8988T (cell line): ENCODE data around the gene GALNT8.
"Not testable (repeated sequence)": the region's sequence is repeated elsewhere in the genome, so short reads cannot be mapped to it uniquely, and the experiment has no call there.

Source experiments
- DNase-seq: peaks from one replicate; pipeline ENCODE4 v3.0.0; 2011

GALNT8 gene

DNA sequence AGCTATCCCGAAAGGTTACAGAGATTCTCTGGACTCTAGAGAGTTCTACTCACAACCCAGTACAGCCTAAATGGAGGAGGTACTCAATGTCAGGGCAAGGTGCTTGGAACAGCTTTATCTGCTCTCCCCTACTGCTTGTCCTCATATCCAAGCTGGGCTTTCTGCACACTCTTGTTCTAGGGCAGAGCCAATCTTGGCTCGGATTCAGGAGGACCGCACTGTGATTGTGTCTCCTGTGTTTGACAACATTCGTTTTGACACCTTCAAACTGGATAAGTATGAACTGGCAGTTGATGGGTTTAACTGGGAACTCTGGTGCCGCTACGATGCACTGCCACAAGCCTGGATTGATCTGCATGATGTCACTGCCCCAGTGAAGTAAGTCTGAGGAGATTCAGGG, 25.0 kb downstream of the GALNT8 start:
- no peak for DNase-seq

- DNase-seq = not testable (repeated sequence)
These were observed 31.5 kb downstream of the GALNT8 start for GRCh38 chr12:4751654-4752053.

- no peak for DNase-seq
These were observed 42.6 kb downstream of the GALNT8 start for GRCh38 chr12:4762773-4763172.

DNA sequence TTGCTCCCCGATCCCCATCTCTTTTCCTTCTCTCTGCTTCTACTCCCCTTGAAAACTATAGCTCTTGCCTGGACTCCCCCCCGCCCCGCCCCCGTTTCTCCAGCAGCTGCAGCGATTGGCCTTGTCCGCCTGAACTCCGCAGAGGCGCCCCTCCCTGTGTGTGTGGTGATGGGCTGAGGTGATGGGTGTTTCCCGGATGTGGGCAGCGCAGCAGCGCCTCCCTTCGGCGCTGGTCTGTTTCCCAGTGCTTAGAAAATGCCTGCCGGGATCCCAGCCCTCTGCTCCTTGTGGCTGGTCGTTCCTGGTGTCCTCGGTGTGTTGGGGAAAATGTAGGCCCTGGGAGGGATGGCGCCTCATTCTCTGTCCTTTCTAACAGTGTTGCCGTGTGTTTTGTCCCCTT, 43.3 kb downstream of the GALNT8 start:
- DNase-seq = peak; percentile 15

GRCh38 chr12:4766445-4766844, 46.2 kb downstream of the GALNT8 start:
- DNase-seq = no peak

- DNase-seq = no peak
These were observed 47.0 kb downstream of the GALNT8 start for GRCh38 chr12:4767186-4767585.

DNA sequence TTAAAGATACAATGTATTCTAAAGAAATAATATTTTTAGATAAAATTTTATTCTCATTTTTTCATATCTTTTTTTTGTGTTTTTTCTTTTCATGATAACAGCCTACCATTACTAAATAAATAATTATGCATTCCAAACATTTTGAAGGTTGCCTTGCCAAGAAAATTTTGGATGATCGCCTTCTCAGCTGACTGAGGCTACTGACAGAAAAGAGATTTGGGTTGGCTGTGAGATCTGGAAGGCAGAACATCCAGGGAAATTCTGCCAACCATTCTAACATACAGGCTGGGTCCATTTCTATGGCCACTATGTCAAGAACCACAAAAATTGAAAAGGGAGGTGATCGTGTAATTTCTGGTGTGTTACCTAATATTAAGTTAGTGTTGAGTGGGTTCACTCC, 48.1 kb downstream of the GALNT8 start:
- no peak for DNase-seq

GRCh38 chr12:4769073-4769472, 48.9 kb downstream of the GALNT8 start:
- DNase-seq = no peak

GRCh38 chr12:4771172-4771959, 51.2 kb downstream of the GALNT8 start:
- no peak for DNase-seq

DNA sequence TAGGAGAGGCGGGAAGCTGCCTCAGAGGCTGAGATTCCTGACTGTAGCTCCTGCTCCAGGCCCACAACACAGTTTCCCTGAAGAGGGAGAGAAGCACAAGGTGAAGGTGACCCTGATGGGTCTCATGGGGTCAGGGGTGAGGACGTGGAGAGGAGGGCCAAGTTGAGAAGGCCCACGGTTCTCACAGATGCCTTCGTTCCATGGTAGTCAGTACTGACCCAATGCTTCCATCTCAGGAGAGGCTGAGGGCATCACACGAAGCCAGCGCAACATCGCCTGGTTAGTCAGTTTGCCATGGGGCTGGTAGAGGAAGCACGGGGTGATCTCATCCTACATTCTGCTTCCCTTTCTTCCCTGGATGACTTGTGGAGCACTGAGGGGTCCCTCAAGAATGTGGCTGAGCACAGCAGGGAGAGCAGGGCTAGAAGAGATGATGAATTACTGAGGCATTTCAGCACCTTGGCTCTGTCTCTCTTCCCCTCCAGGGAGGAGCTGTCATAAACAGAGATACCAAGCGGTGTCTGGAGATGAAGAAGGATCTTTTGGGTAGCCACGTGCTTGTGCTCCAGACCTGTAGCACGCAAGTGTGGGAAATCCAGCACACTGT, 51.9 kb downstream of the GALNT8 start:
- DNase-seq = peak; percentile 31

- DNase-seq = no peak
These were observed 55.7 kb downstream of the GALNT8 start for GRCh38 chr12:4775936-4776335.

DNA sequence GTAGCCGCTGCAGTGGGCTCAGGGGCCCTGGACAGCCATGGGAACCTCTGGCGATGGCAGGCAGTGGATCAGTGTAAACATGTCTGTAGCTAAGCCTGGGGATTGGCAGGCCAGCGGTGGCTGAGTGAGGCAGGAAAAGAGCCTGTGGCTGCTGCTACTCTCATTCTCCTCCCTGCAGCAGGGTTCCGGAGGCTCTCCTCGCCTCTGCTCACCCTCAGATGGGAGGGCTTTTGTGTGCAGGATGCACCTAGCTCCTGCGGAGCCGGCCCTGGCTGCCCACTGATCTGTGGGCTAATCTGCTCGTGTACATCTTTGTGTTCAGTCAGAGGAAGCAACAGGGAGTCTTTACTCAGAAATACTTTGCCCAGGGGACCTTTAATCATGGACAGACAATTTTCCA, 59.5 kb downstream of the GALNT8 start:
- DNase-seq = no peak

- no peak for DNase-seq
These were observed 60.7 kb downstream of the GALNT8 start for GRCh38 chr12:4780641-4781611.

DNA sequence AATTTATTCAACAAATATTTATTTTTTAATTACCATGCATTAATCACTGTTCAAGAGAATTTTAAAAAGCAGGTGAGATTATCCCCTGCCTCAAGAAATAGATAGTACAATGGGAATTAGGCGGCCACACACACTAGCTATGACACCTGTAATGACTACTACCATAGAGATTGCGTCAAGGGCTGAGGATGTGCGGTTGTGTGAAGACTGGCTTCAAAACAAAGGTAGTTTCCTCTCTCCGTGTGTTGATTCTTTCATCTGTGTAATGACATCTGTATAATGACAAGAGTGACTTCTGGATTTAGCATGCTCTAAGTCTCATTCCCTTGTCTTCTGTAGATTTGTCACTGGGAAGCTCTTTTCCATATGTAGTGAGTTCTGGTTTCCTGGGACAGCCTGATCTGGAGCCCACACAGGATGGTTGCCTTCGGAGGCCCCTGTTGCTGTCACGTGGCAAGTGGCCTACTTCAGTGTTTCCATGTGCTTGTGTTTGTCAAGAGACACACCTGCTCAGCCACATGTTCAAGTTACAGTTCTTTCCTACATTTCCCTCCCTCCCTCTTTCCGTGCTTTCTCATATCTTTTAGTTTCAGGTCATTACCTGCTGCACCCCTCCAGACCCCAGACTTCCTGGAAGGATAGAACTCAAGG, 64.3 kb downstream of the GALNT8 start:
- DNase-seq = no peak

GRCh38 chr12:4786795-4787194, 66.6 kb downstream of the GALNT8 start:
- DNase-seq = no peak

- DNase-seq = no peak
These were observed 67.8 kb downstream of the GALNT8 start for GRCh38 chr12:4787965-4788364.

DNA sequence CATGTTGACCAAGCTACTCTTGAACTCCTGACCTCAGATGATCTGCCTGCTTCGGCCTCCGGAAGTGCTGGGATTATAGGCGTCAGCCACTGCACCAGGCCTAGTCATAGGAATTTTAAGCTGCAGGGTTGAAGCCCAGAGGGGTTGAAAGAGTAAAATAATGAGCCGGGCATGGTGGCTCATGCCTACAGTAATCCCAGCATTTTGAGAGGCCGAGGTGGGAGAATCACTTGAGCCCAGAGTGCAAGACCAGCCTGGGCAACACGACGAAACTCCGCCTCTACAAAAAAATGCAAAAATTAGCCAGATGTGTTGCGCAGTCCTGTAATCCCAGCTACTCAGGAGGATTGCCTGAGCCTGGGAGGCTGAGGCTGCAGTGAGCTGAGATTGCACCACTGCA, 69.6 kb downstream of the GALNT8 start:
- no peak for DNase-seq

GRCh38 chr12:4791497-4791896, 71.3 kb downstream of the GALNT8 start:
- no peak for DNase-seq

GRCh38 chr12:4794491-4794890, 74.3 kb downstream of the GALNT8 start:
- DNase-seq = no peak

DNA sequence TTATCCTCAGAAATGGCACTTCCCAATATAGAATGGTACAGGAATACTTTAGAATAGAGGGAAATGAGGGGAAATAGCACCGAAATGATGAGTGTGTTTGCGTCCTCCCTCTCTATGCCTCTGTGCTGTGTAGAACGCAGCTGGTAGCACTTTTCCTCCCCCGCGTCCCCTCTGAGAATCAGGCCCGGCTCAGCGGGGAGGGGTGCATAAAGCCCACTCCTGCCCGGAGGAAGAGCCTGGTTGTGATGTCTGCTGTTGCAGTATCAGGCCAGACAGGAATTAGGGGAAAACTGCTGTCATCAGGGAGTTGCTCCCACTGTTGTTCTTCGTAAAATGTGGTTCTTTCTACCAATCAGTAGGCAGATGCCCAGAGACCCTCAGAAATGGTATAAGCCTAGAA, 76.0 kb downstream of the GALNT8 start:
- DNase-seq = no peak

GRCh38 chr12:4796694-4797482, 76.7 kb downstream of the GALNT8 start:
- DNase-seq = no peak

DNA sequence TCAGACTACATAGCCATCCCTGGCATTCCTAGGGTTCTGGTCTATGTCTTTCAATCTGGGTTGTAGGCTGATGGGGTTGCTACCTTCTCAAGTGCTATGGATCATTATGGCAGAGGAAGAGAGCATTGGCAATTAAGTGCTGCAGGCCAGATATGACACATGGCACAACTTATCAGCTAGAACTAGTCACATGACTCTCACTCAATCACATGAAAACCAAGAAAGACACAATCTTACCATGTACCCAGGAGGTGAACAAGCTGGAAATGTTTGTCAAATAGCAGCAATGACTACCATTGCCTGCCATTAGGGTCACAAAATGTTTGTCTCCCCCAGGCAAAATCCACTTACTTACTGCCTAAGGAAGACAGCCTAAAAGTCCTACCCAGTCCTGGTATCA, 80.4 kb downstream of the GALNT8 start:
- no peak for DNase-seq
